Liver (tissue), 9 donors: Measurements from ENCODE around the gene RTP5. TPM values are rescaled to one million over a fixed set of nuclear protein-coding genes. Genes with fewer than 3 reads are reported as not detected.

Source experiments
- DNase-seq: peaks from one replicate; pipeline ENCODE4 v3.0.0-alpha.2; 2017; ENCODE audit warnings: low spot score
- H3K27ac ChIP-seq, 2 donors: one replicate each; pipeline ENCODE4 v1.7.0; 2013; ENCODE audit warnings: inconsistent platforms in 2 of 2, low read length in 2 of 2, control low read depth in 1 of 2, low read depth in 1 of 2, mild to moderate bottlenecking in 1 of 2
- H3K27me3 ChIP-seq, 4 donors: one replicate each; pipeline versions ENCODE4 v1.6.1 to v1.7.0; 2013; ENCODE audit warnings: low read length in 3 of 4, inconsistent platforms in 1 of 4, mild to moderate bottlenecking in 1 of 4, moderate library complexity in 1 of 4; ENCODE audit not compliant: control insufficient read depth in 4 of 4, insufficient read depth in 4 of 4
- H3K36me3 ChIP-seq, 4 donors: one replicate each; pipeline versions ENCODE4 v1.6.1 to v1.7.0; 2013; ENCODE audit warnings: low read length in 3 of 4, mild to moderate bottlenecking in 3 of 4, low read depth in 1 of 4, moderate library complexity in 1 of 4; ENCODE audit not compliant: control insufficient read depth in 4 of 4, insufficient read depth in 3 of 4
- H3K4me1 ChIP-seq, 4 donors: one replicate each; pipeline versions ENCODE4 v1.6.1 to v1.7.0; 2013; ENCODE audit warnings: low read length in 3 of 4, mild to moderate bottlenecking in 3 of 4, moderate library complexity in 1 of 4; ENCODE audit not compliant: control insufficient read depth in 4 of 4, insufficient read depth in 4 of 4
- H3K4me3 ChIP-seq, 3 donors: one replicate each; pipeline versions ENCODE4 v1.6.1 to v1.7.0; 2013; ENCODE audit warnings: low read length in 3 of 3, control low read depth in 1 of 3, low read depth in 1 of 3, mild to moderate bottlenecking in 1 of 3
- H3K9ac ChIP-seq, 2 donors: one replicate each; pipeline ENCODE4 v1.7.0; 2013; ENCODE audit warnings: low read length in 2 of 2, mild to moderate bottlenecking in 2 of 2, moderate library complexity in 2 of 2, control low read depth in 1 of 2, low read depth in 1 of 2
- H3K9me3 ChIP-seq, 4 donors: one replicate each; pipeline versions ENCODE4 v1.6.1 to v1.7.0; 2013; ENCODE audit warnings: low read length in 3 of 4; ENCODE audit not compliant: control insufficient read depth in 4 of 4
- EGR1 ChIP-seq, 2 donors: IDR thresholded peaks; 2 replicates each; pipeline ENCODE4 v1.6.1; 2016 to 2018; ENCODE audit warnings: antibody characterized with exemption in 2 of 2, low read depth in 2 of 2
- FOXA1 ChIP-seq: IDR thresholded peaks from 2 replicates; pipeline ENCODE4 v1.6.1; 2016; ENCODE audit warnings: antibody characterized with exemption
- FOXA2 ChIP-seq: IDR thresholded peaks from 2 replicates; pipeline ENCODE4 v1.6.1; 2016; ENCODE audit warnings: antibody characterized with exemption
- GABPA ChIP-seq, 2 donors: IDR thresholded peaks in 1 of 2; conservative IDR thresholded peaks in 1 of 2; 2 replicates each; pipeline ENCODE4 v1.6.1; 2016; ENCODE audit warnings: antibody characterized with exemption in 2 of 2, mild to moderate bottlenecking in 1 of 2, moderate library complexity in 1 of 2
- HNF4A ChIP-seq, 2 donors: conservative IDR thresholded peaks; 2 replicates each; pipeline ENCODE4 v1.6.1; 2016; ENCODE audit warnings: antibody characterized with exemption in 2 of 2, mild to moderate bottlenecking in 2 of 2
- HNF4G ChIP-seq: IDR thresholded peaks from 2 replicates; pipeline ENCODE4 v1.6.1; 2016; ENCODE audit warnings: antibody characterized with exemption
- JUND ChIP-seq, 2 donors: IDR thresholded peaks; 2 replicates each; pipeline ENCODE4 v1.6.1; 2016; ENCODE audit warnings: antibody characterized with exemption in 2 of 2
- NR2F2 ChIP-seq: IDR thresholded peaks from 2 replicates; pipeline ENCODE4 v1.6.1; 2016; ENCODE audit warnings: antibody characterized with exemption
- RAD21 ChIP-seq, 2 donors: IDR thresholded peaks; 2 replicates each; pipeline ENCODE4 v1.6.1; 2016; ENCODE audit warnings: antibody characterized with exemption in 2 of 2, mild to moderate bottlenecking in 2 of 2
- RXRA ChIP-seq, 2 donors: IDR thresholded peaks; 2 replicates each; pipeline ENCODE4 v1.6.1; 2017 to 2018; ENCODE audit warnings: antibody characterized with exemption in 2 of 2, mild to moderate bottlenecking in 1 of 2
- SP1 ChIP-seq: IDR thresholded peaks from 2 replicates; pipeline ENCODE4 v1.6.1; 2018; ENCODE audit warnings: antibody characterized with exemption, mild to moderate bottlenecking
- TAF1 ChIP-seq: conservative IDR thresholded peaks from 2 replicates; pipeline ENCODE4 v1.6.1; 2016; ENCODE audit warnings: antibody characterized with exemption, mild to moderate bottlenecking
- YY1 ChIP-seq: IDR thresholded peaks from 2 replicates; pipeline ENCODE4 v1.6.1; 2016; ENCODE audit warnings: antibody characterized with exemption, mild to moderate bottlenecking
- WGBS: extraction: QIAGEN DNeasy Blood & Tissue Kit; methylation state at CpG from one replicate; pipeline ENCODE4 v1.1.7; 2013; 5-methylcytosine and 5-hydroxymethylcytosine counted together
- polyA plus RNA-seq, 2 donors: library from polyadenylated mRNA; stranded (reverse) in 1 of 2; unstranded in 1 of 2; fragments of 200-250 nt in 1 of 2; fragments of >200 nt in 1 of 2; fragmentation: Nextera tagmentation in 1 of 2; extraction: Ambion mirVana in 1 of 2; gene quantifications; one replicate each; pipeline versions ENCODE4 v1.2.1 to v1.2.3, GENCODE V29; 2013 to 2015
- total RNA-seq, 2 donors: library from RNA; depleted of rRNA; stranded (reverse); fragments of >200 nt; gene quantifications; one replicate each; pipeline ENCODE4 v1.2.3, GENCODE V29; 2014
- TF ChIP-seq, protein P1 (sequence below): IDR thresholded peaks from 2 replicates; pipeline ENCODE4 v1.6.1; 2016; ENCODE audit warnings: antibody characterized with exemption, mild to moderate bottlenecking
- TF ChIP-seq, protein P2 (sequence below): IDR thresholded peaks from 2 replicates; pipeline ENCODE4 v1.6.1; 2016; ENCODE audit warnings: antibody characterized with exemption
- TF ChIP-seq, protein P3 (sequence below): IDR thresholded peaks from 2 replicates; pipeline ENCODE4 v1.6.1; 2016; ENCODE audit warnings: antibody characterized with exemption
- TF ChIP-seq, protein P4 (sequence below): fragments of 150-350 bp; IDR thresholded peaks from 2 replicates; pipeline ENCODE4 v1.5.1; 2017; ENCODE audit warnings: improper control_type of control experiment, low read depth, low read length; ENCODE audit not compliant: missing input control
- TF ChIP-seq, protein P5 (sequence below): IDR thresholded peaks from 2 replicates; pipeline ENCODE4 v1.6.1; 2016; ENCODE audit warnings: antibody characterized with exemption
- donor health status: healthy.
- donor health status: healthy.
- donor health status: healthy.
- donor health status: healthy.
- donor health status: healthy.

Gene RTP5
- total and polyA plus RNA-seq, 4 donors: under 0.01 to 0.03 TPM; not detected in 2

DNA sequence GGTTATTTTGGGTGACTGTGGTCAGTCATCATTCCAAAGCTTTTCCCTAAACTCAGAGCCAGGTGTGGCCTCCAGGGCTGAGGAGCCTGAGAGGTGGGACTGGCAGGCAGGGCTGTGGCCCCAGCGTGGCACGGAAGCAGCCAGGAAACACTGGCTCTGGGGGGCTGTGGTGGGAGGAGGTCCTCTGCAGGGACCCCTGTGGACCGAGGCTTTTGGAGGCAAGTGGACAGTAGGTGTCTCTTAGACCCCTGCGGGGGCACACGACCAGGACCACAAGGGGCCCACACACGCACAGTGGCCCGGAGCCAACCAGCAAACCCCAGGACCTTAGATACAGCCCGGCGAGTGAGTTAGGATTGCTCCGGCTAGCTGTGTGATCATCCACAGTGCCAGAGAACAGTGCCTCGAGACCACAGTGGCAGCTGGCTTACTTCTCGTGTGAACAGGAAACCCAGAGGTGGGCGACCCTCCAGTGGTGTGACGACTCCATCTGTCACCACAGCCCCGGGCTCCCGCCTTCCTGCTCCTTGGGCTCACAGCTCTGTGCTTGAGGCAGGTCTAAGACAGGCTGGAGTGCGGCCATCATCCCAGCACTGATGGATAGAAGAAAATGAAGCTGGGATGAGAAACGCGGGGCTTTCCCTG lies 1.6 kb upstream of the RTP5 start:
- 70% methylated on average over 19 of the region's 19 CpGs for WGBS
- no peak overlapping the region for H3K4me3 ChIP-seq
- H3K36me3 ChIP-seq: no peaks in the 10 kb centered on the region
- TF ChIP-seq HNF4A (conservative IDR thresholded peaks at IDR 0.05) (no peak), YY1 (no peak), HNF4G (no peak), FOXA1 (no peak), RXRA (IDR thresholded peaks at IDR 0.05) (no peak), RAD21 (IDR thresholded peaks at IDR 0.05) (no peak), FOXA2 (no peak), SP1 (no peak)
- TF ChIP-seq, protein P1, sequence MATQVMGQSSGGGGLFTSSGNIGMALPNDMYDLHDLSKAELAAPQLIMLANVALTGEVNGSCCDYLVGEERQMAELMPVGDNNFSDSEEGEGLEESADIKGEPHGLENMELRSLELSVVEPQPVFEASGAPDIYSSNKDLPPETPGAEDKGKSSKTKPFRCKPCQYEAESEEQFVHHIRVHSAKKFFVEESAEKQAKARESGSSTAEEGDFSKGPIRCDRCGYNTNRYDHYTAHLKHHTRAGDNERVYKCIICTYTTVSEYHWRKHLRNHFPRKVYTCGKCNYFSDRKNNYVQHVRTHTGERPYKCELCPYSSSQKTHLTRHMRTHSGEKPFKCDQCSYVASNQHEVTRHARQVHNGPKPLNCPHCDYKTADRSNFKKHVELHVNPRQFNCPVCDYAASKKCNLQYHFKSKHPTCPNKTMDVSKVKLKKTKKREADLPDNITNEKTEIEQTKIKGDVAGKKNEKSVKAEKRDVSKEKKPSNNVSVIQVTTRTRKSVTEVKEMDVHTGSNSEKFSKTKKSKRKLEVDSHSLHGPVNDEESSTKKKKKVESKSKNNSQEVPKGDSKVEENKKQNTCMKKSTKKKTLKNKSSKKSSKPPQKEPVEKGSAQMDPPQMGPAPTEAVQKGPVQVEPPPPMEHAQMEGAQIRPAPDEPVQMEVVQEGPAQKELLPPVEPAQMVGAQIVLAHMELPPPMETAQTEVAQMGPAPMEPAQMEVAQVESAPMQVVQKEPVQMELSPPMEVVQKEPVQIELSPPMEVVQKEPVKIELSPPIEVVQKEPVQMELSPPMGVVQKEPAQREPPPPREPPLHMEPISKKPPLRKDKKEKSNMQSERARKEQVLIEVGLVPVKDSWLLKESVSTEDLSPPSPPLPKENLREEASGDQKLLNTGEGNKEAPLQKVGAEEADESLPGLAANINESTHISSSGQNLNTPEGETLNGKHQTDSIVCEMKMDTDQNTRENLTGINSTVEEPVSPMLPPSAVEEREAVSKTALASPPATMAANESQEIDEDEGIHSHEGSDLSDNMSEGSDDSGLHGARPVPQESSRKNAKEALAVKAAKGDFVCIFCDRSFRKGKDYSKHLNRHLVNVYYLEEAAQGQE: no peak
- H3K4me1 ChIP-seq: peaks cover 0 to 3% (median 0%) of the 10 kb centered on the region in 4 donors
- H3K9ac ChIP-seq: no peak overlapping the region
- DNase-seq: no peak
- no peaks in the 10 kb centered on the region for H3K9me3 ChIP-seq
- no peaks in the 10 kb centered on the region for H3K27me3 ChIP-seq
- H3K27ac ChIP-seq: peak overlapping the region in 1 of 2 donors; percentile 12

DNA sequence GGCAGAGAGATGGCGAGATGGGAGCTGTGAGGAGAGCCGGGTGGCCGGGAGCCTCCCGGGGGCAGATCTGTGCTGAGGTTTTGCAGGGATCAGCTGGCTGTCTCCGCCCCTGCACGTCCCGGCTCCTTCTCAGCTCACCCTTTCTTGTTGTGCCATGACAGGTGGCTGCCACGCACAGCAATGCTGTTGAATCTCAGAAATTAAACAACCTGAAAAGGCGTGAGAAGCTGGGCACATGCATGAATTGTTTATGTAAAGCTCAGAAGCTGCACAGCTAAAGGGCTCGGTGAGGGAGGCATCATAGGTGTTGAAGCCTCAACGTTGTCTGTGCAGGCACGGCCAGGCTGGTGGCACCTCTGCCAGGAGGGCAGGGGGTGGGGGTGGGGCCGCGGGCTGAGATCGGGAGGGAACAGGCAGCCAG lies 858 bp upstream of the RTP5 start:
- H3K27me3 ChIP-seq: no peaks in the 10 kb centered on the region
- DNase-seq: no peak

More for the DNA sequence above, 858 bp upstream of the RTP5 start:
- Histone ChIP-seq H3K27ac (peak overlapping the region in 1 of 2 donors; percentile 12), H3K9me3 (no peaks in the 10 kb centered on the region), H3K4me1 (peaks cover 0 to 3% (median 0%) of the 10 kb centered on the region in 4 donors), H3K36me3 (no peaks in the 10 kb centered on the region), H3K4me3 (no peak overlapping the region), H3K9ac (no peak overlapping the region)
- TF ChIP-seq, protein P2, sequence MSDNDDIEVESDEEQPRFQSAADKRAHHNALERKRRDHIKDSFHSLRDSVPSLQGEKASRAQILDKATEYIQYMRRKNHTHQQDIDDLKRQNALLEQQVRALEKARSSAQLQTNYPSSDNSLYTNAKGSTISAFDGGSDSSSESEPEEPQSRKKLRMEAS: no peak
- TF ChIP-seq YY1: no peak
- TF ChIP-seq, protein P1: no peak
- TF ChIP-seq, protein P3, sequence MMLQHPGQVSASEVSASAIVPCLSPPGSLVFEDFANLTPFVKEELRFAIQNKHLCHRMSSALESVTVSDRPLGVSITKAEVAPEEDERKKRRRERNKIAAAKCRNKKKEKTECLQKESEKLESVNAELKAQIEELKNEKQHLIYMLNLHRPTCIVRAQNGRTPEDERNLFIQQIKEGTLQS: no peak
- TF ChIP-seq TAF1: no peak
- no peak for TF ChIP-seq EGR1 (IDR thresholded peaks at IDR 0.05; ENCODE audit: low read depth in 2 of 2)
- no peak for TF ChIP-seq SP1
- TF ChIP-seq HNF4G: no peak
- no peak for TF ChIP-seq RAD21 (IDR thresholded peaks at IDR 0.05)
- no peak for TF ChIP-seq NR2F2
- TF ChIP-seq FOXA2: no peak
- TF ChIP-seq JUND (IDR thresholded peaks at IDR 0.05): no peak
- TF ChIP-seq HNF4A (conservative IDR thresholded peaks at IDR 0.05): no peak
- TF ChIP-seq, protein P4, sequence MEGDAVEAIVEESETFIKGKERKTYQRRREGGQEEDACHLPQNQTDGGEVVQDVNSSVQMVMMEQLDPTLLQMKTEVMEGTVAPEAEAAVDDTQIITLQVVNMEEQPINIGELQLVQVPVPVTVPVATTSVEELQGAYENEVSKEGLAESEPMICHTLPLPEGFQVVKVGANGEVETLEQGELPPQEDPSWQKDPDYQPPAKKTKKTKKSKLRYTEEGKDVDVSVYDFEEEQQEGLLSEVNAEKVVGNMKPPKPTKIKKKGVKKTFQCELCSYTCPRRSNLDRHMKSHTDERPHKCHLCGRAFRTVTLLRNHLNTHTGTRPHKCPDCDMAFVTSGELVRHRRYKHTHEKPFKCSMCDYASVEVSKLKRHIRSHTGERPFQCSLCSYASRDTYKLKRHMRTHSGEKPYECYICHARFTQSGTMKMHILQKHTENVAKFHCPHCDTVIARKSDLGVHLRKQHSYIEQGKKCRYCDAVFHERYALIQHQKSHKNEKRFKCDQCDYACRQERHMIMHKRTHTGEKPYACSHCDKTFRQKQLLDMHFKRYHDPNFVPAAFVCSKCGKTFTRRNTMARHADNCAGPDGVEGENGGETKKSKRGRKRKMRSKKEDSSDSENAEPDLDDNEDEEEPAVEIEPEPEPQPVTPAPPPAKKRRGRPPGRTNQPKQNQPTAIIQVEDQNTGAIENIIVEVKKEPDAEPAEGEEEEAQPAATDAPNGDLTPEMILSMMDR: no peak
- TF ChIP-seq, protein P5, sequence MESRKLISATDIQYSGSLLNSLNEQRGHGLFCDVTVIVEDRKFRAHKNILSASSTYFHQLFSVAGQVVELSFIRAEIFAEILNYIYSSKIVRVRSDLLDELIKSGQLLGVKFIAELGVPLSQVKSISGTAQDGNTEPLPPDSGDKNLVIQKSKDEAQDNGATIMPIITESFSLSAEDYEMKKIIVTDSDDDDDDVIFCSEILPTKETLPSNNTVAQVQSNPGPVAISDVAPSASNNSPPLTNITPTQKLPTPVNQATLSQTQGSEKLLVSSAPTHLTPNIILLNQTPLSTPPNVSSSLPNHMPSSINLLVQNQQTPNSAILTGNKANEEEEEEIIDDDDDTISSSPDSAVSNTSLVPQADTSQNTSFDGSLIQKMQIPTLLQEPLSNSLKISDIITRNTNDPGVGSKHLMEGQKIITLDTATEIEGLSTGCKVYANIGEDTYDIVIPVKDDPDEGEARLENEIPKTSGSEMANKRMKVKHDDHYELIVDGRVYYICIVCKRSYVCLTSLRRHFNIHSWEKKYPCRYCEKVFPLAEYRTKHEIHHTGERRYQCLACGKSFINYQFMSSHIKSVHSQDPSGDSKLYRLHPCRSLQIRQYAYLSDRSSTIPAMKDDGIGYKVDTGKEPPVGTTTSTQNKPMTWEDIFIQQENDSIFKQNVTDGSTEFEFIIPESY: no peak
- TF ChIP-seq GABPA (IDR thresholded peaks at IDR 0.05 in 1 of 2, conservative IDR thresholded peaks at IDR 0.05 in 1 of 2): no peak
- no peak for TF ChIP-seq RXRA (IDR thresholded peaks at IDR 0.05)
- no peak for TF ChIP-seq FOXA1
- WGBS: 51% methylated on average over 15 of the region's 15 CpGs
